Osteoblast (primary cell): Measurements from ENCODE around the gene MMEL1. TPM values are rescaled to one million over a fixed set of nuclear protein-coding genes. Genes with fewer than 3 reads are reported as not detected.
A peak's percentile ranks its signal among the peaks of the same experiment; 100 is the strongest.

Experiments used
- DNase-seq: peaks from one replicate; pipeline ENCODE4 v3.0.0; 2011; ENCODE audit warnings: low spot score, mixed read lengths; ENCODE audit not compliant: insufficient read length; ENCODE audit errors: missing footprints
- H2AFZ ChIP-seq: 2 replicates; pipeline ENCODE4 v1.6.0; 2011; ENCODE audit warnings: mild to moderate bottlenecking, low read length
- H3K27ac ChIP-seq: 2 replicates; pipeline ENCODE4 v1.5.1; 2011; ENCODE audit warnings: mild to moderate bottlenecking, low read depth, low read length, moderate library complexity
- H3K27me3 ChIP-seq: 2 replicates; pipeline ENCODE4 v1.6.0; 2012; ENCODE audit warnings: mild to moderate bottlenecking, control low read depth, inconsistent platforms, low read length, moderate library complexity; ENCODE audit not compliant: insufficient read depth
- H3K36me3 ChIP-seq: 2 replicates; pipeline ENCODE4 v1.5.1; 2011; ENCODE audit warnings: mild to moderate bottlenecking, low read length, control low read depth, moderate library complexity; ENCODE audit not compliant: insufficient read depth
- H3K4me1 ChIP-seq: 2 replicates; pipeline ENCODE4 v1.5.1; 2011; ENCODE audit warnings: mild to moderate bottlenecking, low read length, control low read depth, moderate library complexity; ENCODE audit not compliant: insufficient read depth
- H3K4me2 ChIP-seq: 2 replicates; pipeline ENCODE4 v1.6.0; 2011; ENCODE audit warnings: mild to moderate bottlenecking, low read length; ENCODE audit not compliant: insufficient read depth
- H3K4me3 ChIP-seq: fragments of 200-600 bp; sonication (generic); 3 replicates; pipeline ENCODE4 v1.5.1; 2012; ENCODE audit warnings: mild to moderate bottlenecking, low read length, inconsistent platforms; ENCODE audit not compliant: insufficient read depth
- H3K79me2 ChIP-seq: 2 replicates; pipeline ENCODE4 v1.6.0; 2012; ENCODE audit warnings: mild to moderate bottlenecking, low read length, control low read depth, inconsistent platforms; ENCODE audit not compliant: insufficient read depth
- H3K9me3 ChIP-seq: 2 replicates; pipeline ENCODE4 v1.5.1; 2011; ENCODE audit warnings: low read depth, low read length, control low read depth
- H4K20me1 ChIP-seq: 2 replicates; pipeline ENCODE4 v1.6.0; 2012; ENCODE audit warnings: mild to moderate bottlenecking, low read length, control low read depth; ENCODE audit not compliant: insufficient read depth
- CTCF ChIP-seq: IDR thresholded peaks from 2 replicates; pipeline ENCODE4 v1.5.1; 2011; ENCODE audit warnings: mild to moderate bottlenecking, low read depth, low read length, moderate library complexity; ENCODE audit errors: extremely low read depth
- total RNA-seq: library from RNA; depleted of rRNA; stranded (reverse); fragments of >200 nt; gene quantifications from 2 replicates; pipeline ENCODE4 v1.2.3, GENCODE V29; 2012

MMEL1 gene
- total RNA-seq, 1 donor: under 0.01 TPM

DNA sequence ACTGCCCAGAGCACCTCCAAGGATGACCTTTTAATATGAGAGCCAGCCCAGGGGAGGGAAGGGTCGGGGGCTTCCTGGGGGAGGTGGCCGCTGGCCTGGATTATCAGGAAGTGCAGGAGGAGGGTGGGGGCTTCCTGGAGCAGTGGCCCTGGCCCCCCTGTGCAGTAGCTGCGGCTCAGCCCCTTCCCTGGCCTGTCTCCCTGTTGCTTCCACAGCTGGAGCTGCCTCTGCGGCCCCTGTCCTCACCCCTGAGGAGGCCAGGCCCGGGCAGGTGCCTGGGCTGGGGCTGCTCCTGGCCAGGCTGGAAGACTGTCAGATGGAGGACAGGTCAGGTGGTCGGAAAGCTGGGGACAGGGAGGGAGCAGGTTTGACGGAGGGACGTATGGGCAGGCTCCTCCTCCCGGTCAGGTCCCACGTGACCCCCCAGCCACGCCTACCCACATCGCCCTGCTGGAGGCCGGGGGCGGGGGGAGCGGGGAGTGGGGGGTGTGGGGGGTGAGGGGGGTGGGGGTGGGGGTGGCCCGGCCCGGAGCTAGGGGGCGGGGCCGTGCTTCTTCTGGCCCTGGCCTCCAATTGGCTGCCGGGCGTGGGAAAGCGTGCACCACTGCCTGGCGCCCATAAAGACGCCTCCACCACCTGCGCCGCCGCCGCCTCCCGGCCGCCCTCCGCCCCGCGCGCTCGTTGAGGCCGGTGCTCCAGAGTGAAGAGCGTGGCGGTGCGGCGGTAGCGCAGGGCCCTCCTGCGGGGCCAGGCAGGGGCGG is 86.9 kb downstream of the MMEL1 start:
- DNase-seq: peak; percentile 98
- Histone ChIP-seq H3K4me1 (peaks cover 14% of the 10 kb centered on the region), H3K27ac (no peak overlapping the region), H3K9me3 (no peaks in the 10 kb centered on the region), H3K4me2 (peak overlapping the region; percentile 80), H3K79me2 (no peaks in the 10 kb centered on the region), H3K4me3 (peak overlapping the region; percentile 74), H4K20me1 (no peaks in the 10 kb centered on the region), H2AFZ (peak overlapping the region; percentile 77), H3K36me3 (no peaks in the 10 kb centered on the region), H3K27me3 (peaks cover 2% of the 10 kb centered on the region)
- TF ChIP-seq CTCF: no peak

DNA sequence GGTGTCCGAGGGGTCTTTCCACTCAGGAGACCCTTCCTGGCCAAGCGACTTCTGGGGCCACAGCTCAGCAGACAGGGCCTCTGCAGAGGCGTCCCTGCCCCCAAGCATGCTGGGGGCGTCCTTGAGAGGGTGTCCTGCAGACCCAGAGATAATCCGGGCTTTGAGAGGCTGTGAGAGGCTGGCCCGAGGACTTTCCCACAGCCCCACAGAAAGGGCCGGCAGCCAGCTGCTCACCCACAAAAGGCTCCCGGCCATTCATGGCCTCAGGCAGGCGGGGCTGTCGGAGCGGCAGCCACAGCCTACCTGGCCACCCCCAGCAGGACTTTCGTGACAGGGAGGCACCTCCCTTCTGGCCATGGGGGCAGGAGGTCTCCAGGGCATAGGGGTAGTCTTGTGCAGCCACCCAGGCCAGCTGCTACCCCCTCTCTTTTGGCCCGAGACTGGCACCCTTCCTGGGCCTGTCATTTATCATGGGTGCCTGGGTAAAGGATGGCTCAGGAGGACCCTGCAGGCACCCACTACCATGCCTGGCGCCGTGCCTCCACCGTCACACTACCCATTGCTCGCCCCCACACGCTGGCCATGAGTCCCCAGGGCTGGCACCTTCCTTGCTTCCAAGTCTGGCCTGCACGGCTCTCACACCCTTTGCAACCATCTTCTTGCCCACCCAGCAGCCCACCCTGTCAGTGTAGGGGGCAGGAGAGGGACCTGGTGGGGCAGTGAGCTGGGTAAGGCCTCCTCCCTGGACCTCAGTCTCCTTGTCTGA is 87.8 kb downstream of the MMEL1 start:
- Histone ChIP-seq H3K36me3 (no peaks in the 10 kb centered on the region), H3K79me2 (no peaks in the 10 kb centered on the region), H2AFZ (no peak overlapping the region), H3K27ac (no peak overlapping the region), H3K27me3 (peaks cover 2% of the 10 kb centered on the region), H3K4me2 (no peak overlapping the region), H3K9me3 (no peaks in the 10 kb centered on the region), H4K20me1 (no peaks in the 10 kb centered on the region), H3K4me1 (peaks cover 14% of the 10 kb centered on the region), H3K4me3 (no peak overlapping the region)
- TF ChIP-seq CTCF: no peak
- DNase-seq: peak; percentile 92

- Histone ChIP-seq H3K27ac (no peak overlapping the region), H3K27me3 (peaks cover 2% of the 10 kb centered on the region), H3K9me3 (no peaks in the 10 kb centered on the region), H3K4me2 (no peak overlapping the region), H3K4me1 (peaks cover 14% of the 10 kb centered on the region), H4K20me1 (no peaks in the 10 kb centered on the region), H3K36me3 (no peaks in the 10 kb centered on the region), H3K79me2 (no peaks in the 10 kb centered on the region), H3K4me3 (no peak overlapping the region), H2AFZ (no peak overlapping the region)
- peak; percentile 92 for DNase-seq
- no peak for TF ChIP-seq CTCF
Measured at GRCh38 chr1:2544093-2544874, 88.5 kb downstream of the MMEL1 start.
